K562 (cell line): ENCODE measurements around the gene PLIN5. TPM values are rescaled to one million over a fixed set of nuclear protein-coding genes. Genes with fewer than 3 reads are reported as not detected.

Experiments
- ATF6 ChIP-seq: sonication (generic); formaldehyde crosslinking; IDR thresholded peaks from 2 replicates; pipeline ENCODE4 v1.4.0; 2020; ENCODE audit warnings: mild to moderate bottlenecking, missing genetic modification reagents
- CBX1 ChIP-seq: sonication (generic); IDR thresholded peaks from 2 replicates; pipeline ENCODE4 v1.6.1; 2016; ENCODE audit warnings: antibody characterized with exemption, low read depth, mild to moderate bottlenecking
- FOXP1 ChIP-seq: sonication (generic); formaldehyde crosslinking; IDR thresholded peaks from 2 replicates; pipeline ENCODE4 v1.8.0; 2022; ENCODE audit warnings: mild to moderate bottlenecking, missing genetic modification reagents
- HNRNPUL1 ChIP-seq: fragments of 200-400 bp; formaldehyde crosslinking; IDR thresholded peaks from 2 replicates; pipeline ENCODE4 v1.6.1; 2017; ENCODE audit warnings: low read length
- JUND ChIP-seq, 2 experiments: IDR thresholded peaks; 2 replicates in 1 of 2; 3 replicates in 1 of 2; pipeline ENCODE4 v1.6.1; 2011; ENCODE audit warnings: borderline replicate concordance in 2 of 2, low read depth in 2 of 2, low read length in 2 of 2, improper control_type of control experiment in 1 of 2, missing biosample characterization in 1 of 2, missing genetic modification characterization in 1 of 2, missing genetic modification reagents in 1 of 2
- MEF2A ChIP-seq: IDR thresholded peaks from 2 replicates; pipeline ENCODE4 v1.6.1; 2011; ENCODE audit warnings: low read depth, mild to moderate bottlenecking, low read length, moderate library complexity; ENCODE audit not compliant: control insufficient read depth
- POLR2B ChIP-seq: fragments of 450-650 bp; IDR thresholded peaks from 2 replicates; pipeline ENCODE4 v1.6.1; 2018; ENCODE audit warnings: low read depth; ENCODE audit not compliant: partially characterized antibody
- RUNX1 ChIP-seq: sonication (generic); IDR thresholded peaks from 2 replicates; pipeline ENCODE4 v1.6.1; 2016; ENCODE audit warnings: antibody characterized with exemption, low read depth
- SMC3 ChIP-seq: conservative IDR thresholded peaks from 2 replicates; pipeline ENCODE4 v1.6.1; 2011; ENCODE audit warnings: low read depth, low read length, improper control_type of control experiment; ENCODE audit not compliant: insufficient read depth
- SRSF9 ChIP-seq: fragments of 200-400 bp; formaldehyde crosslinking; IDR thresholded peaks from 2 replicates; pipeline ENCODE4 v1.6.1; 2017; ENCODE audit warnings: low read depth, low read length, borderline replicate concordance
- ZNF197 ChIP-seq: fragments of 200-800 bp; sonication (Bioruptor generic); IDR thresholded peaks from 2 replicates; pipeline ENCODE4 v1.6.1; 2016; ENCODE audit warnings: low read depth, missing genetic modification characterization, missing compliant biosample characterization
- ZNF263 ChIP-seq: sonication (generic); formaldehyde crosslinking; IDR thresholded peaks from 2 replicates; pipeline ENCODE4 v1.8.0; 2022; ENCODE audit warnings: mild to moderate bottlenecking, missing genetic modification reagents, borderline replicate concordance
- ZNF830 ChIP-seq: fragments of 250-450 bp; sonication (Bioruptor Pico); IDR thresholded peaks from 2 replicates; pipeline ENCODE4 v1.5.0; 2021; ENCODE audit warnings: mild to moderate bottlenecking
- polyA plus RNA-seq, 8 experiments: library from polyadenylated mRNA; depleted of rRNA in 4 of 8; stranded (reverse) in 5 of 8; unstranded in 3 of 8; fragments of >200 nt; fragmentation: Nextera tagmentation in 2 of 8; fragmentation: Illumina TruSeq in 1 of 8; extraction: Ambion mirVana in 2 of 8; extraction: Trizol in 1 of 8; gene quantifications; 2 replicates each; pipeline versions ENCODE4 v1.2.1 to v1.2.3, GENCODE V29; 2011 to 2014; ENCODE audit warnings: inconsistent platforms in 1 of 8, missing spikeins in 1 of 8
- total RNA-seq, 7 experiments: library from RNA; depleted of rRNA in 6 of 7; stranded (reverse); fragments of >200 nt in 6 of 7; fragmentation: Illumina TruSeq in 2 of 7; extraction: Trizol in 2 of 7; gene quantifications; 2 replicates each; pipeline versions ENCODE4 v1.2.1 to v1.2.3, GENCODE V29; 2011 to 2021; ENCODE audit warnings: low replicate concordance in 1 of 7
- TF ChIP-seq, protein P1 (sequence below): fragments of 450-650 bp; IDR thresholded peaks from 2 replicates; pipeline ENCODE4 v1.6.1; 2016; ENCODE audit warnings: low read depth
- TF ChIP-seq, protein P2 (sequence below): sonication (generic); formaldehyde crosslinking; IDR thresholded peaks from 2 replicates; pipeline ENCODE4 v1.8.1; 2023; ENCODE audit warnings: mild to moderate bottlenecking, missing genetic modification reagents

The PLIN5 gene
- total and polyA plus RNA-seq, 9 of the 15 experiments (the other 6 are each of a cell fraction or from before 2014, with no cell fraction given): 0.04 to 1.3 (median 0.50) TPM

DNA sequence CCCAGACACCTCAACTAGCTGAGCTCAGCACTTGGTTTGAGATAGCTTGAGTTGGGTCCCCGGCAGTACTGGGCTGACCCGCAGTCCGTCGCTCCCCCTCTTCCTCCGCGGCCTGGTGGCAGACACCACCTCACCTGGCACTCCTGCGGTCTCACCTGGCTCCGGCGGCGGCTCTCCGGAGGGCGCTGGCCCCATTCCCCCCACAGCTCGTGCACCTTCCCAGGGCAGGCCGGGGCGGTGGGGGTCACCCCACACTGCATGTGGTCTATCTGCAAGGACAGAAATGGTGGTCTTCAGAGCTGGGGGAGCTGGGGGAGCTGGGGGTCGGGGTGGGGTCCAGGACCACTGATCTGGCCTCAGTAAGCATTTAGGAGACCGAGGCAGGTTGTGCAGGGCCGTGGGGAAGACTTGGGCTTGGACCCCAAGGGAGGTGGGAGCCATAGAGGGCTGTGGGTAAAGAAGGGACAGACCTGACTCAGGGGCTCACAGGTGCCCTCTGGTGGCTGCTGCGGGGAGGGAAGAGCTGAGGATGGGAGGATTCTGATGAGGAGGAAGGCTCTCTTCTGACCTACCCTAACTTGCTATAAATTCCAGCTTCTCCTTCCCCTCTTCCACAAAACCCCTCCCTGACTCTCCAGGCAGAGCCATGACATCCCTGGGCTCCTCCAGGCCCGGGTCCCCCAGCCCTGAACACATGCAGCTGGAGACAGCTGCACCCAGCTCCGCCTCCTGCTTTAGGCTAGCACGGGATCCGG, 10.0 kb downstream of the PLIN5 start (continued):
- peak; percentile 70 for TF ChIP-seq SMC3
- TF ChIP-seq POLR2B: no peak
- TF ChIP-seq ATF6 (CRISPR knock-in tag): no peak
- TF ChIP-seq, protein P1, sequence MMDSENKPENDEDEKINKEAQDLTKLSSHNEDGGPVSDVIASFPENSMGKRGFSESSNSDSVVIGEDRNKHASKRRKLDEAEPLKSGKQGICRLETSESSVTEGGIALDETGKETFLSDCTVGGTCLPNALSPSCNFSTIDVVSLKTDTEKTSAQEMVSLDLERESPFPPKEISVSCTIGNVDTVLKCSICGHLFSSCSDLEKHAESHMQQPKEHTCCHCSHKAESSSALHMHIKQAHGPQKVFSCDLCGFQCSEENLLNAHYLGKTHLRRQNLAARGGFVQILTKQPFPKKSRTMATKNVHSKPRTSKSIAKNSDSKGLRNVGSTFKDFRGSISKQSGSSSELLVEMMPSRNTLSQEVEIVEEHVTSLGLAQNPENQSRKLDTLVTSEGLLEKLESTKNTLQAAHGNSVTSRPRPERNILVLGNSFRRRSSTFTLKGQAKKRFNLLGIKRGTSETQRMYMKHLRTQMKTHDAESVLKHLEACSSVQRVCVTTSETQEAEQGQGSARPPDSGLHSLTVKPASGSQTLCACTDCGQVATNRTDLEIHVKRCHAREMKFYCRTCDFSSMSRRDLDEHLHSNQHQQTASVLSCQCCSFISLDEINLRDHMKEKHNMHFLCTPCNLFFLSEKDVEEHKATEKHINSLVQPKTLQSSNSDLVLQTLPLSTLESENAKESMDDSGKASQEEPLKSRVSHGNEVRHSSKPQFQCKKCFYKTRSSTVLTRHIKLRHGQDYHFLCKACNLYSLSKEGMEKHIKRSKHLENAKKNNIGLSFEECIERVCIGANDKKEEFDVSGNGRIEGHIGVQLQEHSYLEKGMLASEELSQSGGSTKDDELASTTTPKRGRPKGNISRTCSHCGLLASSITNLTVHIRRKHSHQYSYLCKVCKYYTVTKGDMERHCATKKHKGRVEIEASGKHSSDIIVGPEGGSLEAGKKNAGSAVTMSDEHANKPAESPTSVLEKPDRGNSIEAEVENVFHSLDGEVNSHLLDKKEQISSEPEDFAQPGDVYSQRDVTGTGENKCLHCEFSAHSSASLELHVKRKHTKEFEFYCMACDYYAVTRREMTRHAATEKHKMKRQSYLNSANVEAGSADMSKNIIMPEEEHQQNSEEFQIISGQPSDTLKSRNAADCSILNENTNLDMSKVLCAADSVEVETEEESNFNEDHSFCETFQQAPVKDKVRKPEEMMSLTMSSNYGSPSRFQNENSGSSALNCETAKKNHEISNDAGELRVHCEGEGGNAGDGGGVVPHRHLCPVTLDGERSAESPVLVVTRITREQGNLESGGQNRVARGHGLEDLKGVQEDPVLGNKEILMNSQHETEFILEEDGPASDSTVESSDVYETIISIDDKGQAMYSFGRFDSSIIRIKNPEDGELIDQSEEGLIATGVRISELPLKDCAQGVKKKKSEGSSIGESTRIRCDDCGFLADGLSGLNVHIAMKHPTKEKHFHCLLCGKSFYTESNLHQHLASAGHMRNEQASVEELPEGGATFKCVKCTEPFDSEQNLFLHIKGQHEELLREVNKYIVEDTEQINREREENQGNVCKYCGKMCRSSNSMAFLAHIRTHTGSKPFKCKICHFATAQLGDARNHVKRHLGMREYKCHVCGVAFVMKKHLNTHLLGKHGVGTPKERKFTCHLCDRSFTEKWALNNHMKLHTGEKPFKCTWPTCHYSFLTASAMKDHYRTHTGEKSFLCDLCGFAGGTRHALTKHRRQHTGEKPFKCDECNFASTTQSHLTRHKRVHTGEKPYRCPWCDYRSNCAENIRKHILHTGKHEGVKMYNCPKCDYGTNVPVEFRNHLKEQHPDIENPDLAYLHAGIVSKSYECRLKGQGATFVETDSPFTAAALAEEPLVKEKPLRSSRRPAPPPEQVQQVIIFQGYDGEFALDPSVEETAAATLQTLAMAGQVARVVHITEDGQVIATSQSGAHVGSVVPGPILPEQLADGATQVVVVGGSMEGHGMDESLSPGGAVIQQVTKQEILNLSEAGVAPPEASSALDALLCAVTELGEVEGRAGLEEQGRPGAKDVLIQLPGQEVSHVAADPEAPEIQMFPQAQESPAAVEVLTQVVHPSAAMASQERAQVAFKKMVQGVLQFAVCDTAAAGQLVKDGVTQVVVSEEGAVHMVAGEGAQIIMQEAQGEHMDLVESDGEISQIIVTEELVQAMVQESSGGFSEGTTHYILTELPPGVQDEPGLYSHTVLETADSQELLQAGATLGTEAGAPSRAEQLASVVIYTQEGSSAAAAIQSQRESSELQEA: no peak
- peak; percentile 47; the same call in 1 of the 2 replicates for TF ChIP-seq CBX1
- TF ChIP-seq SRSF9: no peak
- TF ChIP-seq, protein P2, sequence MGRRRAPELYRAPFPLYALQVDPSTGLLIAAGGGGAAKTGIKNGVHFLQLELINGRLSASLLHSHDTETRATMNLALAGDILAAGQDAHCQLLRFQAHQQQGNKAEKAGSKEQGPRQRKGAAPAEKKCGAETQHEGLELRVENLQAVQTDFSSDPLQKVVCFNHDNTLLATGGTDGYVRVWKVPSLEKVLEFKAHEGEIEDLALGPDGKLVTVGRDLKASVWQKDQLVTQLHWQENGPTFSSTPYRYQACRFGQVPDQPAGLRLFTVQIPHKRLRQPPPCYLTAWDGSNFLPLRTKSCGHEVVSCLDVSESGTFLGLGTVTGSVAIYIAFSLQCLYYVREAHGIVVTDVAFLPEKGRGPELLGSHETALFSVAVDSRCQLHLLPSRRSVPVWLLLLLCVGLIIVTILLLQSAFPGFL: no peak
- TF ChIP-seq RUNX1: no peak
- TF ChIP-seq HNRNPUL1: no peak
- no peak for TF ChIP-seq ZNF830 (CRISPR knock-in tag)
- no peak for TF ChIP-seq ZNF197 (CRISPR knock-in tag)
- peak; percentile 47; the same call in 1 of the 2 replicates for TF ChIP-seq JUND (IDR thresholded peaks at IDR 0.05; ENCODE audit: borderline replicate concordance, low read depth, low read length)
- no peak for TF ChIP-seq JUND (tag; IDR thresholded peaks at IDR 0.05; ENCODE audit: borderline replicate concordance, low read depth, low read length)
- TF ChIP-seq ZNF263: peak; percentile 34; the same call in 1 of the 2 replicates
- TF ChIP-seq FOXP1 (CRISPR knock-in tag): no peak
- TF ChIP-seq MEF2A: no peak
